Measurements from ENCODE around the gene KCNJ6.

The KCNJ6 gene

DNA sequence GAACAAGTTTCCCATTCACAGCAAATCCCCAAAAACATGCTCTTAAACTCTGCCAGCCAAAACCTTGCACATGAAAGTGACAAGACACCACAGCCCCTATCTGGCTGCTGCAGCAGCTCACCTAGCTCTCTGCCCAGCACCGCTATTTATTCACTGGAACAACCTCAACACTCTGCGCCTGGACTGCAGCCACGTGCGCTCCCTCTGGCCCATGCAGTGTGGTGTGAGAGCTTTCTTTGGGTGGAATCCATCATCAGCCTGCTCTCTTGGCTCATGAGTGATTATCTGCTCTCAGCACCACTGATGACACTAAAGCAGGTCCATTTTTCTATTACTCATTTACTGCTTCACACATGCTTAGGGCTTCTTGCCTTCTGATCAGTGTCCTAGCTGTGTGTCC, 11.4 kb downstream of the KCNJ6 start:
- no peaks in the 10 kb centered on the region for H3K4me1 ChIP-seq (ENCODE audit: insufficient read depth, low read length)
- H3K9ac ChIP-seq (ENCODE audit: low read depth, low read length) = no peak overlapping the region
- no peak overlapping the region for H3K4me3 ChIP-seq (ENCODE audit: low read length)
- no peaks in the 10 kb centered on the region for H3K36me3 ChIP-seq (ENCODE audit: insufficient read depth, low read length)
- no peaks in the 10 kb centered on the region for H3K27me3 ChIP-seq (ENCODE audit: insufficient read depth, low read length)
- H3K9me3 ChIP-seq (ENCODE audit: insufficient read depth, low read depth, low read length) = no peaks in the 10 kb centered on the region
- no peak overlapping the region for H3K27ac ChIP-seq (ENCODE audit: low read depth, low read length)
- 96% methylated on average over 4 of the region's 4 CpGs for WGBS

DNA sequence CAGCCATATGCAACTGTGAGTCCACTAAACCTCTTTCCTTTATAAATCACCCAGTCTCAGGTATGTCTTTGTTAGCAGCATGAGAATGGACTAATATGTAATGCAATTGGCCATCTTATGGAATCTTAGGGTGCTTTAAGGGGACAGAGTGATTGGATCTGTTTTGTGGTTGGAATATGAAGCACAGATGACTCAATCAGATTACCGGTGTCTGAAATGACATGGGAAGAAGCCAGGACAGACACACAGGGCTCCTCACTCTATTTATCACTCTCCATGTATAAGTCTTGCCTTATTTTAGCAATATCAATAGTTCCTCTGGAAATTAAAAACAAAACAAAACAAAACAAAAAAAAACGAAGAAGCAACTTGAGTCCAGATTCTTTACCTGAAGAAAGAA, 12.9 kb downstream of the KCNJ6 start:
- Histone ChIP-seq H3K4me1 (ENCODE audit: insufficient read depth, low read length) (no peaks in the 10 kb centered on the region), H3K9ac (ENCODE audit: low read depth, low read length) (no peak overlapping the region), H3K4me3 (ENCODE audit: low read length) (no peak overlapping the region), H3K27ac (ENCODE audit: low read depth, low read length) (no peak overlapping the region), H3K9me3 (ENCODE audit: insufficient read depth, low read depth, low read length) (no peaks in the 10 kb centered on the region), H3K27me3 (ENCODE audit: insufficient read depth, low read length) (no peaks in the 10 kb centered on the region), H3K36me3 (ENCODE audit: insufficient read depth, low read length) (no peaks in the 10 kb centered on the region)
- WGBS = 92% methylated on average over 2 of the region's 2 CpGs

DNA sequence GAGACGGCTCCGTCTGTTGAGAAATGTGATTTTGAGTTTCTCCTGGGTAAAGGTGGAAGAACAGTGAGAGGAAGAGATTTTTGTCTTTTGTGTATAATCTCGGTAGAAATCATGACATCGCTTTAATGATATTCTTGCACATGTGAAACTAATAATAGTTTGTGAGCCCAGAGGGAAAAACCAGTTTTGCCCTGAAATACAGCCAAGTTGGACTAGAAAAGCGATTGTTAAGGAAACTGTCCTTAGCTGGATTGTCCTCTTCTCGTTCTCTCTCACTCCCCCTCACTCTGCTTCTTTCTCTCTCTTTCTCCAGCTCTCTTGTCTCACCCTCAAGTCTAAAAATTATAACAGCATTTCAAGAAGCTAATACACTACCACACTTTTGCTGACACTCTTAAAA, 17.1 kb downstream of the KCNJ6 start:
- no peak overlapping the region for H3K9ac ChIP-seq (ENCODE audit: low read depth, low read length)
- H3K36me3 ChIP-seq (ENCODE audit: insufficient read depth, low read length) = no peaks in the 10 kb centered on the region
- no peaks in the 10 kb centered on the region for H3K4me1 ChIP-seq (ENCODE audit: insufficient read depth, low read length)
- 95% methylated on average over 6 of the region's 6 CpGs for WGBS
- no peaks in the 10 kb centered on the region for H3K27me3 ChIP-seq (ENCODE audit: insufficient read depth, low read length)
- no peak overlapping the region for H3K4me3 ChIP-seq (ENCODE audit: low read length)
- no peak overlapping the region for H3K27ac ChIP-seq (ENCODE audit: low read depth, low read length)
- no peaks in the 10 kb centered on the region for H3K9me3 ChIP-seq (ENCODE audit: insufficient read depth, low read depth, low read length)

DNA sequence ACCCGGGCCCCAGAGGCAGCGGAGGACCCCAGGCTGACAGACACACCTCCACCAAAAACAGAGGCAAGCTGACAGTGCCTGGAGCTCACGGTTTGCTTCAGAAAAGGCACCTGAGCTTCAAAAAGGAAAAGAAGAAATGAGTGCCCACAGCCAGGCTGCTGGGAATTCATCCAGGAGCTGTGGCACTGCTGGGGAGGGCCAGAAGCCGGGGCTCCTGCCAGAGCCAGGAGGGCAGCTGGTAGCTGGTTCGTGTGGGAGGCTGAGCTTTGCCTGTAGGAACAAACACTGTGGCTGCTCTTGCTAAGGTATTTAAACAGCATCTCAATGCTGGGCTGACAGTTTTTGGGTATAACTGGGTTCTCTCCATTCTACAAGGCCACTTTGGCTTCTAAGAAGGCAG, 19.5 kb downstream of the KCNJ6 start:
- peaks cover 5% of the 10 kb centered on the region; the same call in 1 of the 2 replicates for H3K4me1 ChIP-seq (ENCODE audit: insufficient read depth, low read length)
- no peaks in the 10 kb centered on the region for H3K9me3 ChIP-seq (ENCODE audit: insufficient read depth, low read depth, low read length)
- no peaks in the 10 kb centered on the region for H3K36me3 ChIP-seq (ENCODE audit: insufficient read depth, low read length)
- H3K27me3 ChIP-seq (ENCODE audit: insufficient read depth, low read length) = no peaks in the 10 kb centered on the region
- no peak overlapping the region for H3K27ac ChIP-seq (ENCODE audit: low read depth, low read length)
- H3K9ac ChIP-seq (ENCODE audit: low read depth, low read length) = no peak overlapping the region
- 88% methylated on average over 5 of the region's 5 CpGs for WGBS
- H3K4me3 ChIP-seq (ENCODE audit: low read length) = no peak overlapping the region

DNA sequence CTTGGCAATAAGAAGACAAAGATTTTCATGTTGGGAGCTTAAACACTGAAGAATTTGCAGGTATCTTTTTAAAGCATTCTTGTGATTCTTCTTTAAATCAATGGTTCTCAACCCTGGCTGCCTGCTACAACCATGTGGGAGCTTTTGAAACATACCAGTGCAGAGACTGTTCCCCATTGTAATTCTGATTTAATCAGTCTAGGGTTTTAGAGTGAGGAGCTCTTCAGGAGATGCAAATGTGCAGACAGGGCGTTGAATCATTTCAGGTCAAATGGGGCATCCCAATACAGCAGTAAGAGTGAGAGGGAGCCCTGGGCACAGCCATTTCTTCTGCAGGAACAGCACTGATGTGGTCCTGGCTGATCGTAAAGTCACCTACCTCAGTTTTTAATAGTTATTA, 24.3 kb downstream of the KCNJ6 start:
- no peaks in the 10 kb centered on the region for H3K27me3 ChIP-seq (ENCODE audit: insufficient read depth, low read length)
- 14% methylated on average over 1 of the region's 2 CpGs for WGBS
- H3K27ac ChIP-seq (ENCODE audit: low read depth, low read length) = no peak overlapping the region; the same call in 1 of the 2 replicates
- H3K36me3 ChIP-seq (ENCODE audit: insufficient read depth, low read length) = no peaks in the 10 kb centered on the region
- no peaks in the 10 kb centered on the region for H3K9me3 ChIP-seq (ENCODE audit: insufficient read depth, low read depth, low read length)
- H3K4me1 ChIP-seq (ENCODE audit: insufficient read depth, low read length) = peaks cover 7% of the 10 kb centered on the region; the same call in 1 of the 2 replicates
- no peak overlapping the region for H3K4me3 ChIP-seq (ENCODE audit: low read length)
- H3K9ac ChIP-seq (ENCODE audit: low read depth, low read length) = no peak overlapping the region

DNA sequence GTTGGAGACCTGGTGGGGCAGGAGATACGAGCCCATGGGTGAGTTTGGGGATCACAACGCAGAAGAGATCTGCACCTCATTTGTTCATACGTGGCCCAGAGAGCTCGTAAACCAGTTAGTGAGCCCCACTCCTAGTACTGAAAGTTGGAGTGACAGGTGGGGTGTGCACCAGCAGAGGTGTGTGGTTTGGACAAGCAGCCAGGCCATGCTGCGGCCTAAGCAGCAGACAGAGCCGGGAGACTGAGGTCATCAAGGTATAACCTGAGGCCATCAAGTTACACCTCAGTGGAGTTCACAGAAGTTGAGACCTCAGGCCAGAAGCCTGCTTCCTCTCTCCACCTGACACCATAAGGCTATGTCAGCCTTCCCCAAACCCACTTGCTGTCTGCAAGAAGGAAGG, 27.6 kb downstream of the KCNJ6 start:
- Histone ChIP-seq H3K9ac (ENCODE audit: low read depth, low read length) (no peak overlapping the region), H3K27me3 (ENCODE audit: insufficient read depth, low read length) (no peaks in the 10 kb centered on the region), H3K9me3 (ENCODE audit: insufficient read depth, low read depth, low read length) (no peaks in the 10 kb centered on the region), H3K36me3 (ENCODE audit: insufficient read depth, low read length) (no peaks in the 10 kb centered on the region), H3K27ac (ENCODE audit: low read depth, low read length) (no peak overlapping the region), H3K4me3 (ENCODE audit: low read length) (no peak overlapping the region), H3K4me1 (ENCODE audit: insufficient read depth, low read length) (peaks cover 7% of the 10 kb centered on the region; the same call in 1 of the 2 replicates)
- 95% methylated on average over 6 of the region's 6 CpGs for WGBS

DNA sequence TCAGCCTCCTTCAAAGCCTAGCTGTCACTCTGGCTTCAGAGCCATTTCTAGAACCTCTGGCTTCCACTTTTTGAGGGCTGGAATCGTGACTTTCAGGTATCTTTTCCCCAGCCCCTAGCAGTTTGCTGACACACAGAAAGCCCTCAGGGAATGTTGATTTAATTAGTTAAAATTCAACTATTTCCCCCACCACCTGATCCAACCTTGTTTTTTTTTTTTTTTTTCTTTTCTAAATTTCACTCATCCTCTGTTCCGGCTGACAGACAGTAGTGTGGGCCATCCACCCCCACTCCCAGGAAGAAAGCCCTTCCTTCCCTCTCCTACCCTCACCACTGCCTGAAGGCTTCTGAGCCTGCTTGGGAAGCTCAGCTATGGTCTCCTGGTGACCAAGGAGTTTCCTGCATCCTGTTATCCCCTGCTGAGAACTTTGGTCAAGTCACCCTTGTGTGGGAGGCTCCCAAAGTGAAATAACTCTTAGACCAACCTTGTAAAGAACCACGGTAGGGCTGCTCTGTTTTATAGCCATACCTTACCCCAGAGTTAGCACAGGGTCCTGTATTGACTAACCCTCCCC, 29.4 kb downstream of the KCNJ6 start:
- no peaks in the 10 kb centered on the region for H3K36me3 ChIP-seq (ENCODE audit: insufficient read depth, low read length)
- H3K4me1 ChIP-seq (ENCODE audit: insufficient read depth, low read length) = peaks cover 3% of the 10 kb centered on the region; the same call in 1 of the 2 replicates
- H3K9me3 ChIP-seq (ENCODE audit: insufficient read depth, low read depth, low read length) = no peaks in the 10 kb centered on the region
- no peak overlapping the region for H3K27ac ChIP-seq (ENCODE audit: low read depth, low read length)
- H3K4me3 ChIP-seq (ENCODE audit: low read length) = no peak overlapping the region
- no peak overlapping the region for H3K9ac ChIP-seq (ENCODE audit: low read depth, low read length)
- 92% methylated on average over 3 of the region's 3 CpGs for WGBS
- no peaks in the 10 kb centered on the region for H3K27me3 ChIP-seq (ENCODE audit: insufficient read depth, low read length)

DNA sequence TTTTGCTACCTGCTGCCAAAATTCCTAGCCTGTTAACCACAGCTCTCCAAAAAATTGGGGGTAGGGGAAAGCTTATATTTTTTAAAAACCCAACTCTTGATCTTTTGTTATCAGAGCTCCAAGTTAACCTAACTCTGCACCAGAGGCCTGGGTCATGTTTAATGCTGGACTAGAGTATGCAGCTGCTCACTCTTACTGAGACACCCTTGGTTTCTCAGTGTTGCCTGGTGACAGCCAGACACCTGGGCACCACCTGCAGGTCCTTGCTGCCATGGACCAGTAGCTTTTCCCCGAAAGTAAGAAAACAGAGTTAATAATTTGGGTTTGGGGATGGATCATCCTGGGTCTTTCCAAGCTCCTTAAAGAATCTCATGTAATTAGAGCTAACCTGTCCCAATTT, 30.1 kb downstream of the KCNJ6 start:
- H3K27me3 ChIP-seq (ENCODE audit: insufficient read depth, low read length) = no peaks in the 10 kb centered on the region
- H3K4me3 ChIP-seq (ENCODE audit: low read length) = no peak overlapping the region
- H3K36me3 ChIP-seq (ENCODE audit: insufficient read depth, low read length) = no peaks in the 10 kb centered on the region
- 87% methylated on average over 1 of the region's 1 CpG for whole genome bisulfite sequencing
- H3K9me3 ChIP-seq (ENCODE audit: insufficient read depth, low read depth, low read length) = no peaks in the 10 kb centered on the region
- H3K9ac ChIP-seq (ENCODE audit: low read depth, low read length) = no peak overlapping the region
- no peak overlapping the region for H3K27ac ChIP-seq (ENCODE audit: low read depth, low read length)
- H3K4me1 ChIP-seq (ENCODE audit: insufficient read depth, low read length) = no peaks in the 10 kb centered on the region; the same call in 1 of the 2 replicates

DNA sequence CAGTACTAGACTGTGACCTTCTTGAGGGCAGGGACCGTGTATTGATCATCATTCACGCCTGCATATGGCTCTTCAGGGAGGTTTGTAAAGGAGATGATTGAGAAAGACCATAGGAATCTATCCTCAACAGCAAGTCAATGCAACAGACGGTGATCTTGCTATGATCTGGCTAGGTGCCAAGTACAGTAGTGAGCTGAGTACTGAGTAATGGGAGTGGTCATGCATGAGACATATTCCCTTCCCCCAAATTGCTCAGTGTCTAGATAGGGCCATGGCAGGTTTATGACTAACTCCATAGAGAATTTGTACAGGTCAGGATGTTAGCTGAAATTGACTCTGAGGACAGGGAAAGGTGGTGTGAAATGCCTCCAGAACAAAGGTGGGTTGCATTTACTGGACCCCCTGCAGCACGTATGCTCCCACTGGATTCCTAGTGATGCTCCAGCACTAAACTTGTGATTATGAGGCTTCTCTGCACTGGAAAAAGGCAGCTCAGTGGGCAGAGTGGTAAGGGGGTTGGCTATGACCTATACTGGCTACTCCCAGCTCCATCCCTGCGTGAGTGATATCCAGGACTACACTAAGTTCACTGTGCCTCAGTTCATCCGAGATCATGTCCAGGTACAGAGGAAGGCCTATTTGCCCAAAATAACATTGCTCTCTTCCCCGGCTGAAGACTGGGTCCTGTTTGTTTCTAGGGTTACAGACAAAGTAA, 37.2 kb downstream of the KCNJ6 start:
- Histone ChIP-seq H3K9me3 (ENCODE audit: insufficient read depth, low read depth, low read length) (no peaks in the 10 kb centered on the region), H3K4me1 (ENCODE audit: insufficient read depth, low read length) (no peaks in the 10 kb centered on the region), H3K4me3 (ENCODE audit: low read length) (no peak overlapping the region), H3K9ac (ENCODE audit: low read depth, low read length) (no peak overlapping the region), H3K36me3 (ENCODE audit: insufficient read depth, low read length) (no peaks in the 10 kb centered on the region), H3K27me3 (ENCODE audit: insufficient read depth, low read length) (no peaks in the 10 kb centered on the region), H3K27ac (ENCODE audit: low read depth, low read length) (no peak overlapping the region)
- WGBS = 93% methylated on average over 7 of the region's 7 CpGs

DNA sequence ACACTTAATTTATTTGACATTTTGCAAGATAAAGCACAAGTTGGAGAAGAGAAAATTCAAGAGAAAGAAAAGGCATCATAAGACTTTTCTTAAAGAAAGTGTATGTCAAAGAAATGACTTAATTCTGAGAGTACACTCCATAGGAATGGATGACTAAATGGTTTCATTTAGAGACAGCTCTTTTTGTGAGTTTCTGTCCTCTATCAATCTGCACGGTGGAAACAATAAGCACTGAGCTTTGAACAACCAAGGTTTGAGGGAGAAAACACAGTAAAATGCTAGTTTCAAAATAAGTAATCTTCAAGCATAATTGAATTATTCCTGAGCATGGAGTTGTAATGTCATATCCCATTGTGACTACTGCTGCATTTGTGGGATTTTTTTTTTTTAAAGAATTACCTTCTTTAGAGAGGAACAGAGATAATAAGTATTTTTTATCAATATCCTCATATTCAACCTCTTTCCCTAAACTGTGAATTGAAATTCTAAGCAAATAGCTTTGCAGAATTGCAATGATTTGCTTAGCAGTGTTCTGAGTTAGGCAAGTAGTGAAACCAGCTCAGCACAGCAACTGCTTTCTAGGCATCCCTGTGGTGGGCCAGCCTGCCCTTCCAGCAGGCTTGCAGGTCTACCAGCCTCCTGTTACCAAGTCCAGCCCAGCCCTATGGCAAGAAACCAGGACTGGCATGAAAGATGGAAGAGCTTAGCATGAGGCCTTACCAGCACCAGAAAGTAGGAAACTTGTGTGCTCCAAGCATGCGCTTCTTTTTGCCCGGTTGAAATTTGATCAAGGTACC, 38.2 kb downstream of the KCNJ6 start:
- WGBS = 97% methylated on average over 3 of the region's 3 CpGs
- no peak overlapping the region for H3K9ac ChIP-seq (ENCODE audit: low read depth, low read length)
- no peaks in the 10 kb centered on the region for H3K4me1 ChIP-seq (ENCODE audit: insufficient read depth, low read length)
- no peak overlapping the region for H3K4me3 ChIP-seq (ENCODE audit: low read length)
- H3K27me3 ChIP-seq (ENCODE audit: insufficient read depth, low read length) = no peaks in the 10 kb centered on the region
- no peak overlapping the region for H3K27ac ChIP-seq (ENCODE audit: low read depth, low read length)
- no peaks in the 10 kb centered on the region for H3K9me3 ChIP-seq (ENCODE audit: insufficient read depth, low read depth, low read length)
- H3K36me3 ChIP-seq (ENCODE audit: insufficient read depth, low read length) = no peaks in the 10 kb centered on the region

DNA sequence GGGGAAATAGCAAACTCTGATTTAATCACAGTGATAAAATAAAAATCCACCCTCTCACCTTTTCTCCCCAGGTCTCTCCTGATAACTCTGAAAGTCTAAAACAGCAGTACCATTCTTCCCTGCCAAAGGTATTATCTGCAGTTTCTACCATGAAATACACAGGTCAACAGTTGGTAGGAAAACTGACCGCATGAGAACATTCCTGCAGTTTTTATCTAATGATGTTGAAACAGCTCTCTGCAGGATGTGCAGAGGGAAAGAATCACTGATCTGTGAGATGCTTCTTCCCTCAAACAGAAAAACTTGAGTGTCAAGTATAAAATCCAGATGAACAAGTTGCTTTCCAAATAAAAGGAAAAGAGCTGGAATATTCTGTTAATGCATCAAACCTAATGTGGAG, 39.1 kb downstream of the KCNJ6 start:
- 100% methylated on average over 1 of the region's 1 CpG for WGBS
- Histone ChIP-seq H3K4me3 (ENCODE audit: low read length) (no peak overlapping the region), H3K9ac (ENCODE audit: low read depth, low read length) (no peak overlapping the region), H3K36me3 (ENCODE audit: insufficient read depth, low read length) (no peaks in the 10 kb centered on the region), H3K4me1 (ENCODE audit: insufficient read depth, low read length) (no peaks in the 10 kb centered on the region), H3K27me3 (ENCODE audit: insufficient read depth, low read length) (no peaks in the 10 kb centered on the region), H3K27ac (ENCODE audit: low read depth, low read length) (no peak overlapping the region), H3K9me3 (ENCODE audit: insufficient read depth, low read depth, low read length) (no peaks in the 10 kb centered on the region)
